Pancreas (tissue), 10 donors: Measurements from ENCODE around the gene TGM4. TPM values are rescaled to one million over a fixed set of nuclear protein-coding genes. Genes with fewer than 3 reads are reported as not detected.

Experiments used
- ATAC-seq, 4 donors: fragments of 200-7000 bp; cut with Tn5 transposase; one replicate each; pipeline versions ENCODE4 v1.8.0 to v1.9.1; 2020; ENCODE audit warnings: mild to moderate bottlenecking in 4 of 4, moderate library complexity in 4 of 4
- DNase-seq, 6 donors: peaks; one replicate each; pipeline ENCODE4 v3.0.0-alpha.2; 2020
- FAIRE-seq: peaks from 2 replicates; lab custom pipeline; 2012; peaks lifted over from hg19 to GRCh38; lab: Jason Lieb, UNC
- H3K27ac ChIP-seq, 4 donors: fragments of 200-600 bp; sonication (generic); 1 replicate in 3 of 4; 2 replicates in 1 of 4; pipeline versions ENCODE4 v1.5.0 to v1.8.0; 2020
- H3K27me3 ChIP-seq, 4 donors: fragments of 200-600 bp; one replicate each; pipeline ENCODE4 v1.8.0; 2021
- H3K36me3 ChIP-seq, 3 donors: fragments of 200-600 bp; sonication (generic) in 1 of 3; one replicate each; pipeline versions ENCODE4 v1.5.0 to v1.8.0; 2020 to 2021
- H3K4me1 ChIP-seq, 3 donors: fragments of 200-600 bp; one replicate each; pipeline ENCODE4 v1.8.0; 2021
- H3K4me3 ChIP-seq, 4 donors: fragments of 200-600 bp; sonication (generic) in 2 of 4; one replicate each; pipeline versions ENCODE4 v1.5.0 to v1.8.0; 2020 to 2021
- H3K9me3 ChIP-seq, 4 donors: fragments of 200-600 bp; one replicate each; pipeline ENCODE4 v1.8.0; 2021
- WGBS, 2 donors: extraction: QIAGEN DNeasy Blood & Tissue Kit; methylation state at CpG; one replicate each; pipeline ENCODE4 v1.1.7; 2013; 5-methylcytosine and 5-hydroxymethylcytosine counted together
- intact Hi-C, 3 donors: fragments of 100-400 bp; cut with DNase I; formaldehyde crosslinking; loops; one replicate each; pipeline versions ENCODE4 v1.11.1 to v1.14.2; 2022
- polyA plus RNA-seq, 2 donors: library from polyadenylated mRNA; stranded (reverse); fragments of 200-250 nt; gene quantifications; one replicate each; pipeline ENCODE4 v1.2.3, GENCODE V29; 2013
- total RNA-seq, 6 donors: library from RNA; stranded (reverse); fragmentation: NEBNext Ultra II Directional in 4 of 6; extraction: Animal tissue kit (Norgen Biotek cat#: 25700) in 4 of 6; gene quantifications; one replicate each; pipeline versions ENCODE4 v1.2.1 to v1.2.4, GENCODE V29; 2021 to 2023
- TF ChIP-seq, protein P1 (sequence below), 4 donors: fragments of 200-600 bp; sonication (generic) in 3 of 4; IDR thresholded peaks; one replicate each; pipeline versions ENCODE4 v1.5.0 to v1.8.0; 2021; ENCODE audit warnings: antibody characterized with exemption in 4 of 4
- donor health status: healthy with polysubstance abuse.
- donor health status: DM: no; HTN: no; CAD: no; lungs with moderate emphysema.
- donor health status: DM: no; HTN: no; CAD: no.
- donor health status: control.
- donor health status: control.
- donor health status: Bipolar disorder and iron deficiency.
- donor health status: DM: yes; HTN: yes; CAD: no.
- donor health status: DM: no; HTN: no; CAD: no.
- donor health status: DM: no; HTN: no; CAD: no.
- donor health status: DM: yes; HTN: yes; CAD: no.

Gene TGM4
- total and polyA plus RNA-seq, 8 donors = not detected

DNA sequence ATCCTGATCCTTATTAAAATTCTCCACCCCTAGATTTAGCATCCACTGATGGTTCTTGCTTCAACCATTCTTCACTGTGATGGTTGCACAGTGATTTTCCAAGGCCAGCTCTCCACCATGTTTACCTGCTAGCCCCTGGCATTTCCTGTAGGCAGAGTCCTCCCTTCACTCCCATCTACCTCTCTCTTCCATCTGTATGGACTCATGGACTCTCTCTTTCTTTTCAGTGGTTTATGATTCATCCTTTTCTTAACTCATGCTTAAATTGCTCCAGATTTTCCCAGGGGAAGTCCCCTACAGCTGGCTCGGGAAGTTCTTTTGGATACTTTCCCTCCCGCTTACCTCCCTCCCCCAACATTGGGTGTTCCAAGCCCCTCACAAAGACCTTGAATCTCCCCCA lies 18.7 kb downstream of the TGM4 start:
- ATAC-seq (peak in 1 of 4 donors; percentile 24), FAIRE-seq (no peak), DNase-seq (no peak)
- Histone ChIP-seq H3K36me3 (no peaks in the 10 kb centered on the region), H3K4me3 (no peak overlapping the region), H3K9me3 (no peaks in the 10 kb centered on the region), H3K27me3 (no peaks in the 10 kb centered on the region), H3K27ac (no peak overlapping the region), H3K4me1 (no peaks in the 10 kb centered on the region)
- intact Hi-C loops = no loop called here
- TF ChIP-seq, protein P1, sequence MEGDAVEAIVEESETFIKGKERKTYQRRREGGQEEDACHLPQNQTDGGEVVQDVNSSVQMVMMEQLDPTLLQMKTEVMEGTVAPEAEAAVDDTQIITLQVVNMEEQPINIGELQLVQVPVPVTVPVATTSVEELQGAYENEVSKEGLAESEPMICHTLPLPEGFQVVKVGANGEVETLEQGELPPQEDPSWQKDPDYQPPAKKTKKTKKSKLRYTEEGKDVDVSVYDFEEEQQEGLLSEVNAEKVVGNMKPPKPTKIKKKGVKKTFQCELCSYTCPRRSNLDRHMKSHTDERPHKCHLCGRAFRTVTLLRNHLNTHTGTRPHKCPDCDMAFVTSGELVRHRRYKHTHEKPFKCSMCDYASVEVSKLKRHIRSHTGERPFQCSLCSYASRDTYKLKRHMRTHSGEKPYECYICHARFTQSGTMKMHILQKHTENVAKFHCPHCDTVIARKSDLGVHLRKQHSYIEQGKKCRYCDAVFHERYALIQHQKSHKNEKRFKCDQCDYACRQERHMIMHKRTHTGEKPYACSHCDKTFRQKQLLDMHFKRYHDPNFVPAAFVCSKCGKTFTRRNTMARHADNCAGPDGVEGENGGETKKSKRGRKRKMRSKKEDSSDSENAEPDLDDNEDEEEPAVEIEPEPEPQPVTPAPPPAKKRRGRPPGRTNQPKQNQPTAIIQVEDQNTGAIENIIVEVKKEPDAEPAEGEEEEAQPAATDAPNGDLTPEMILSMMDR (IDR thresholded peaks at IDR 0.05) = no peak
- 59 to 82% methylated on average over 2 of the region's 2 CpGs for WGBS, 2 donors

DNA sequence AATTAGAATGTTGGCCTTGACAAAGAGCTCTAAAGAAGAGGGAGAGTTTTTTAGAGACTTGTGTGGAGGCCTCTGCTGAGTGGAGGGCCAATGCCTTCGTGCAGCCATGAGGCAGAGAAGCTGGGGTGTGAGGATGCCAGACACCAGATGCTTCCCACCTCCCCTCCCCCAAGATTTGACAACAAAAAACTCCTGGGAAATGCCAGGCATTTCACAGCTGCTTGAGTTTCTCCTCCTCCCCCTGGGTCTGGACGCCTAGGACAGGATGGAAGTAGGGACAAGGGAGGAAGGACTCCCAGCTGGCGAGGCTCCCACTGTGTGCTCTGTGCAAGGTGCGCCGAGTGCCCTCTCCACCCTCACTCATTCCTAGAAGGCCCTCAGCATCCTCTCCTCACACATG lies 20.1 kb downstream of the TGM4 start:
- Histone ChIP-seq H3K36me3 (no peaks in the 10 kb centered on the region), H3K9me3 (no peaks in the 10 kb centered on the region), H3K27ac (no peak overlapping the region), H3K27me3 (no peaks in the 10 kb centered on the region), H3K4me1 (no peaks in the 10 kb centered on the region), H3K4me3 (no peak overlapping the region)
- WGBS, 2 donors = 26 to 39% methylated on average over 4 to 5 of the region's 5 CpGs
- DNase-seq = no peak
- peak in 1 of 4 donors; percentile 17 for ATAC-seq
- TF ChIP-seq, protein P1 (IDR thresholded peaks at IDR 0.05) = no peak
- FAIRE-seq = no peak
- intact Hi-C loops = no loop called here

DNA sequence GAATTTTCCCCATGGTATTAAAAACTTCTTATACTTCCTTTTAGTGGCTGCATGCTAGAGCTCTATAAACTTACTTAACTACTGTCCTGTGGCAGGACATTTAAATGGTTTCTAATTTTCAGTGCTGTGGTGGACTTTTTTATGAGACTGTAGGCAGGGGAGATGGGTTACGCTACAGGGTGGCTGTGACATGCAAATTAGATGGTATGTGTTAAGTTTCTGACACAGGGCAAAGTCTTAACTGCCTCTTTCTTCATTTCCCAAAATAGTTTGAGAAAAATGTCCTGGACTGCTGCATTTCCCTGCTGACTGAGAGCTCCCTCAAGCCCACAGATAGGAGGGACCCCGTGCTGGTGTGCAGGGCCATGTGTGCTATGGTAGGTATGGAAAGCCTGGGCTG lies 22.0 kb downstream of the TGM4 start:
- no peak for ATAC-seq
- no peak for FAIRE-seq
- Histone ChIP-seq H3K9me3 (no peaks in the 10 kb centered on the region), H3K27me3 (no peaks in the 10 kb centered on the region), H3K36me3 (no peaks in the 10 kb centered on the region), H3K4me1 (no peaks in the 10 kb centered on the region), H3K27ac (no peak overlapping the region), H3K4me3 (no peak overlapping the region)
- 82 to 89% methylated on average over 2 of the region's 2 CpGs for WGBS, 2 donors
- intact Hi-C loops = no loop called here
- no peak for DNase-seq
- TF ChIP-seq, protein P1 (IDR thresholded peaks at IDR 0.05) = no peak

DNA sequence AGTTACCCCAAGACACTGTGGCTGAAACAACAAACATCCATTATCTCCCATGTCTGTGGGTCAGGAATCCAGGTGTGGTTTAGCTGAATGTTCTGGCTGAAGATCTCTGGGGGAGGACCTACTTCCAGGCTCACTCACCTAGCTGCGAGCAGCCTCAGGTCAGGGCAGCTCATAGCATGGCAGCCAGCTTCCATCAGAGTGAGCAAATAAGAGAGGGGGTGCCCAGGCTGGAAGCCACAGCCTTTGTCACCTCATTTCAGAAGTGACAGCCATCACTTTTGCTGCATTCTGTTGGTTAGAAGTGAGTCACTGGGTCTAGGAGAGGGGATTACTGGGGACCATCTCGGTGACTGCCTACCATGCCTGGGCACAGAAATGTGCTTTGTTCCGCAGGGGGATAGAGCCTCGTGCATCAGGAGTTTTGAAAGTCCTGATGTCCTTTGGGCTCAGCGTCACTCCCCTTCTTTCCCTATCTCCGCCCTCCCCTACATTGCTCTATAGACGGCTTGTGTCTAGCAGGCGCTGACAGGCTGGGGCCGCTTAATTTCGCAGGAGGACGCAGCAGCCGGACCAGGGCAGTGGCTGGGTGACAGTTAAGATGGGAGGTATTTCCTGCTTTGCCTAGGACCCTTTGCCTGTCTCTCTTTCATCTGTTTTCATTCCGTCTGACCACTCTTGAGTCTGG lies 25.4 kb downstream of the TGM4 start:
- no peak overlapping the region for H3K4me3 ChIP-seq
- intact Hi-C loops = no loop called here
- ATAC-seq = no peak
- no peak for FAIRE-seq
- no peak for DNase-seq
- 55 to 65% methylated on average over 13 of the region's 13 CpGs for WGBS, 2 donors
- no peaks in the 10 kb centered on the region for H3K9me3 ChIP-seq
- H3K27me3 ChIP-seq = no peaks in the 10 kb centered on the region
- H3K36me3 ChIP-seq = no peaks in the 10 kb centered on the region
- H3K4me1 ChIP-seq = no peaks in the 10 kb centered on the region
- TF ChIP-seq, protein P1 (IDR thresholded peaks at IDR 0.05) = no peak
- no peak overlapping the region for H3K27ac ChIP-seq

GRCh38 chr3:44902628-44903027 lies 28.2 kb downstream of the TGM4 start:
- WGBS, 2 donors = 39 to 56% methylated on average over 4 of the region's 4 CpGs

More at GRCh38 chr3:44902628-44903027, 28.2 kb downstream of the TGM4 start:
- Histone ChIP-seq H3K9me3 (no peaks in the 10 kb centered on the region), H3K4me3 (no peak overlapping the region), H3K36me3 (no peaks in the 10 kb centered on the region), H3K27me3 (no peaks in the 10 kb centered on the region), H3K27ac (no peak overlapping the region), H3K4me1 (no peaks in the 10 kb centered on the region)
- FAIRE-seq (no peak), ATAC-seq (no peak), DNase-seq (no peak)
- TF ChIP-seq, protein P1 (IDR thresholded peaks at IDR 0.05) = no peak
- intact Hi-C loops = no loop called here
